GM21381 (cell line): Measurements from ENCODE around the gene EIF3D.
"Not testable (repeated sequence)": the region's sequence is repeated elsewhere in the genome, so short reads cannot be mapped to it uniquely, and the experiment has no call there.

Experiments
- ATAC-seq: cut with Tn5 transposase; IDR thresholded peaks from one replicate; pipeline ENCODE4 v1.9.1; 2021; ENCODE audit warnings: mild to moderate bottlenecking, moderate library complexity; ENCODE audit not compliant: unreplicated experiment

The EIF3D gene

DNA sequence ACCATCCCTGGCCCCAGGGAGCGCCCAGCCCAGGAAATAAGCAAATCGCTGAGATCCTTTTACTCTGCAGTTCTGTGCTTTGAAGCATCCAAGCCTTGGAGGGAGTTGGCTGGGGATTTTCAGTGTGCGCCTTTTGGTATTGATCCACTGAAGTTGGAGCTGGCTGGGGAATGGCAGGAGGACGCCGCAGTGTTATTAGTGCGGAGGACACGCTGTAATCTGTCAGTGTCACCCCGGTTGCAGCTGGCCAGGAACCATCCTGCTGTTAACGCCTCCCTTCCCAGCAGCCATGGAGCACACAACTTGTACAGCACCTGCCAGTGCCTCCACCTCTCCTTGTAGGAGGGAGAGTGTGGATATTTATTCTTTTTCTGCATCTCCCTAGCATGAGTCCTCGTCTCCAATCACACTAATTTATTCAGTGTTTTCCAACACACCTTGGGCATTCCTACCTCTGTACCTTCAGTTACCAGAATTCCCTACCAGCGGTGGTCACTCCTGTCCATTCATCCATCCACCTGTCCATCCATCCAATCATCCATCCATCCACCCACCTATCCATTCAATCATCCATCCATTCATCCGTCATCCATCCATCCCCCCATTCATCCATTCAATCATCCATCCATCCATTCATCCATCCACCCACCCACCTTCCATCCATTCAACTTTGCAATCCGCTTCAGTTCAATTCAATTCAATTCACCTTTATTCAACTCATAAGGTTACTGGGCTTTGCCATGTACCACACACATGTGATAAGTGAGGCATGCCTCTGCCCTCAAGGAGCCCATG lies 21.9 kb upstream of the EIF3D start:
- ATAC-seq, result no peak

DNA sequence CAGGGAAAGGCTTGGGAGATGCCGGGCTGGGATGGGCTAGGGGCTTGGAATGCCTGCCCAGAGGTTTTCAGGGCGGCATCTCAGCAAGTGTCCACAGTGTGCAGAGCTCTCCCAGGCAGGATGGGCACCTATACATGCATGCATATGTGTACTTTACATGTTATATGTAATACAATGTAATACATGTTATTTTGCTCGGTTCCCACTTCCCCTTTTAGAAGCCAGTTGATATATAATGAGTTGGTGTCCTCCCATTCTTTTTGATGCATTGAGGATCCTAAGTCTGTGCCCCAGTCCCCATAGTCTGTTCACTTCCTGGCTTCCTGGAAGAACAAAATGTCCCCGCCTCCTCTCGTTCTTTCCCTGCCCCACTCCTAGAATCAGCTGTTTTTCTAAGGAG lies 20.1 kb upstream of the EIF3D start:
- no peak for ATAC-seq

DNA sequence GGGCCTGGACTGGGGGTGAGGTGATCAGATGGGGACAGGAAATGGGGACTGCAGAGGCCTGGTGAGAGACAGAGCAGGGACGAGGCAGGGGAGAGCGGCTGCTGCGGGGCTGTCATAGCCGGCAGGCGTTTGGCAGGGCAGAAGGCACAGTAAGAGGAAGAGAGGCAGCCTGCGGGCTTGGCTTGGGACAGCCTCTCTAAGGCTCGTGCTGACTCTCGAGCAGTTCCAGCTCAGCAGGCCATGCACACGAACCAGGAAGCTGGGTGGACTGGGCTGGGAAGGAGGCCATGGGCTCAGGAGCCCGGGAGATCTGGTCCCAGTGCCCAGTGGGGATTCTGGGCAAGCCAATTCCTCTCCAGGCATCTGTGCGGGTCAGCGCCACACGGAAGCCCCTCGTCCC lies 19.6 kb upstream of the EIF3D start:
- ATAC-seq, result no peak

DNA sequence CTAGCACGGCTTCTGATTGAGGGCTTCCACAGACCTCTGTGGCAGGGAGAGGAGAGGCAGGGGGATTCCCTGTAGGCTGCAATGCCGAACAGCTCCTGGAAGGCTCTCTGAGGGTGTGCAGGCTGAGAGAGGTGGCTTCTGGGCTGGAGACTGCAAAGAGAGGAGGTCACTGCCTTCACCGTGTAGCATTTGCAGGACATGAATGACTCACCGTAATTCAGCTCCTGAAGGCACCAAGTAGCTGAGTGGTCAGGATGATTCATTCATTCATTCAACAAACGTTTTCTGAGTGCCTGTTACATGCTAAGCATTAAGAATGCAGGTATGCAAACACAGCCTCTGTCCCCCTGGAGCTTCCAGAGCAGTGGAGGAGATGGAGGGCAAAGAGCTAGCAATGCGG lies 18.0 kb upstream of the EIF3D start:
- no peak for ATAC-seq

DNA sequence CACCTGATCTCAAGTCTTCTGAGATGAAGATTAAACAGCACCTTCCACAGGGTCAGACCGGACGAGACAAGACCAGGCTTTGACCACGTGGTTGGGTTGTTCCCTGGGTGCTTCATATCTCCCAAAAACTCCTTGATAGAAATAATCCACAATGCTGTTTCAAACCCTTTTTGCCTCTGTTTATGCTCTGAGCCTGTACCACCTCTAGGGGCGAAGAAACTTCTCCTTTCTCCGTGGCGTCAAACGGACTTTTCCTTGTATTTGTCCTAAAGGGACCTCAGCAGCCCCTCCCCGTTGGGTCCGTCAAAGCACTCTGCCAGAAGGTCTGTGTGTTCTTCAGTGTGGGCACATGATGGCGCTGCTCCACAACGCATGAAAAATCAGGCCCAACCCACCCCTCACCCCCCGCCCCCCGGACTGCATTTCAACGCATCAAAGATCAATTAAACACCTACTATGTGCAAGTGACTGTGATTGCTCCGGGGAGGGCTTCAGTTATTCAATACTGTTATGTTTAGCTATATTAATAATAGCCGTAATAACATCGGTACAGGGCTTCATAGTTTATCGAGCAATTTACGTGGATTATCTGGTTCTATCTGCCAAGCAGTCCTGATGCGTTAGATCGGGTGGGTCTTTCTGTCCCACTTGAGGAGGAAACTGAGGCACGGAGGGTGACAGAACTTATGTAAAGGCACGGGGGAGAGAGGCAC lies 17.3 kb upstream of the EIF3D start:
- ATAC-seq, result no peak

DNA sequence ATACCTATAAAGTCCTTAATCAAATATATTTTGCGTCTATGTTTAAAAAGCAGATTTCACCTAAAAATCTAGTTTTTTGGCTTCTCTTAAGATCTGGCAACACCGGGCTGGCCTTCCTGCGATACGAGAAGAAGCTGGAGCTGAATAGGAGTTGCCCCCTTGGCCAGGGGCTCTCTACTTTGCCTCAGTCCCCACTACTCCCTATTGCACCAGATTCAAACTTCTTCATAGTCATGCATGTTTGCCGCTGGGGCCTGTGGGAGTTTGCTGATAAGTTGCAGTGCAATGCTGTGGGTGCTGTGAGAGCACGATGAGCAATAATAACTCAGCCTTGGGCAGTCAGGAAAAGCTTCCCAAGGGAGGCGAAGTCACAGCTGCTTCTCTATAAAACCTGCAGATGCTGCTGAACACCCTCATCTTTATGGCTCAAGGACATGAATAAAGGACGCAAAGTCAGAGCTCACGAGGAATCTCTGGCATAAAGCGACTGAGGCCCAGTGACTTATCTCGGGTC lies 15.2 kb upstream of the EIF3D start:
- ATAC-seq, result no peak

DNA sequence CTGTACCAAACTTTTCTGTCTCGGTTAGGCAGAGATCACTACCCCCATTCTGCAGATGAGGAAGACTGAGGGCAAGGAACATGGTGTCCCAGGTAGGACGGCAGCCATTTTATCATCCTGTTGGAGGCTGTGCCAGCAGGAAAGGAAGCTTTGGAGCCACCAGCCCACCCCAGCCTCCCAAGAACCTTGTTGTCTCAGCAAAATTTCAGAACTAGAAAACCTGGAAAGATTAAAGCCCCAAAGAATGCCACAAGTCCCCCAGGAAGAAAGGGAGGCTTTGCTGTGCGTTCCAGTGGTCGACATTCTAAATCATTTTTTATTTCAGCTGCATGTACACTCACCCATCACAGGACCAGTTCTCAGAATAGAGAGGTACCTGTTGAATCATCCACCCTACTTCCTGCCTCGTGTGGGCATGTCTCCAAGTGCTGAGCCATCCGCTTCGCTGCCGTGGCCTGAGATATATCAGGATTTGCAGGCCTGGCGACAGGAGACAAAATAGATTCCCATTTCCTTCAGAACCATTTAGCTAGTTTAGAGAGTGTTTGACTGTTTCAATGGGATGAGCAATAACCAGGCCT lies 13.0 kb upstream of the EIF3D start:
- ATAC-seq, result no peak

DNA sequence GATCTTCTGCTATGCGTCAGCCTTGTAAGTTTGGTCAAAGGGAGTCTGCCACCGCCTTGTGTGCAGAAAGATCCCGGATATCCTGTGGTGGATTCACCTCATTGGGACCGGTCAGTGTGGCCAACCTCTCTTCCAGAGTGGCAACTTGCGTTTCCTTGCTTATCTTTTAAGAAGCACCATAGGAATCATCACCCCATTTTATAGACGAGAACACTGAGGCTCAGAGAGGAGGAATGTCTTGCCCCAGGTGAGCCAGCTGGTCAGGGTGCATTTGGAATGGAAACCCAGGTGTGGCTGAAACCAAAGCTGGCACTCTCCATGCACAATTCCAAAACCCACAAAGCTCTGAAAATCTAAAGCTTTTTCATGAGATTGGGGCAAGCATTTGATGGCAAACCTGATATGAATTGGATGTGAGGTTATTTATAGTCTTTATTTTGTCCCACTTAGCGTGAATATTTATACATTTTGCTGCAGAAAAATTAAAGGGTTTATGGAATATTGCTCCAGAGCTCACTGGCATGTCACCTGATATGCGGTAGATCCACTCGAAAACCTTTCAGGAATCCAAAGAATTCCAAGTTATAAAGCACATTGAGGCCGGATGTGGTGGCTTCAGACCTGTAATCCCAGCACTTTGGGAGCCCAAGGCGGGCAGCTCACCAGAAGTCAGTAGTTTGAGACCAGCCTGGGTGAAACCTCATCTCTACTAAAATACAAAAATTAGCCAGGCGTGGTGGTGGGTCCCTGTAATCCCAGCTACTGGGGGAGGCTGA lies 12.1 kb upstream of the EIF3D start:
- no peak for ATAC-seq

DNA sequence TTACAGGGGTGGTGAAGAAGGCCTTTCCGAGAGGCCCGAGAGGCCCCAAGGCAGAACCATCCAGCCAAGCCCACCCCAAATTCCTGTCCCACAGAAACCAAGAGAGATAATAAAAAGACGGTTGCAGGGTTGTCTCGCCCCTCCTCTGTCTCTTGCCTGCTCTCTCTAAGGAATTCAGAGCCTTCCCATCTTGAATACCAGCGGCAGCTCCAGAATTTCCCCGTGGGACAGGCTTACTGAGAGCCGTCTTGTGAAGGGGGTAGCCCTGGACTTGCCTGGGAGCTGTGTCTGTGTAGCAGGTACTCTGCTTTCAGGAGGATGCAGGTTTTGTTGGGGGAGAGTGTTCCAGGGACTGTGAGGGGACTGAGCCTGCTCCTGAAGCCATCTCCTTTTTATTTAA lies 9.6 kb upstream of the EIF3D start:
- no peak for ATAC-seq

DNA sequence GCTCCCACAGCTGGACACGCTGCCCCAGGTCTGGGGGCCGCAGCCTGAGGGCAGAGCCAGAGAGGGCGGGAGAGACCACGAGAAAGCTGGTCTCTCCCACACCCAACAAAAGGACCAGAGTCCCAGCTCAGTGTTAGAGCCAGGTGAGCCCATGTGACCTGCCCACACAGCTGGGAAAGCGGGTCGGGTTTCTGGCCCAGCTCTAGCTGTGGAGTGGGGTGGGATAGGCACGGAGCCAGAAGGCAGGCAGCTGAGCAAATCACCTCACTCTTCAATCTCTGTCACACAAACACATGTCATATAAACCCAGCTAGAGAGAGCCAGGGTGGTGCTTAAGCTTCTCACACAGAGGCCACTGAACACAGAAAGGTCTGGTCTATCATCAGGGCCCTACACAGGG lies 7.8 kb upstream of the EIF3D start:
- ATAC-seq, result no peak

DNA sequence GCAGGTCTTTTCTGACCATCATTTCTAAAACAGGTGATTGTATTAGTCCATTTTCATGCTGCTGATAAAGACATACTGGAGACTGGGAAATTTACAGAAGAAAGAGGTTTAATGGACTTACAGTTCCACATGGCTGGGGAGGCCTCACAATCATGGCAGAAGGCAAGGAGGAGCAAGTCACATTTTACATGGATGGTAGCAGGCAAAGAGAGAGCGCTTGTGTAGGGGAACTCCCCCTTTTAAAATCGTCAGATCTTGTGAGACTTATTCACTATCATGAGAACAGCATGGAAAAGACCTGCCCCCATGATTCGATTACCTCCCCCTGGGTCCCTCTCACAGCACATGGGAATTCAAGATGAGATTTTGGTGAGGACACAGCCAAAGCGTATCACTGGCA lies 4.4 kb upstream of the EIF3D start:
- not testable (repeated sequence) for ATAC-seq

DNA sequence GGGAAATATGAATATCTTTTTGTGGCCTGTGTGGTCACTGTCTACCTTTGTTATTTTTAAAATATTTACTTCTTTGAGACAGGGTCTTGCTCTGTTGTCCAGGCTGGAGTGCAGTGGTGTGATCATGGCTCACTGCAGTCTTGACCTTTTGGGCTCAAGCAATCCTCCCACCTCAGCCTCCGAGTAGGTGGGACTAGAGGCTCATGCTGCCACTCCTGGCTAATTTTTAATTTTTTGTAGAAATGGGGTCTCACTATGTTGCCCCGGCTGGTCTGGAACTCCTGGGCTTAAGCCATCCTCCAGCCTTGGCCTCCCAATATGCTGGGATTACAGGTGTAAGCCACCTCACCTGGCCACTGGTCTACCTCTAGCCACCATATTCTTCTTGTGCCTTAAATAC lies 3.5 kb upstream of the EIF3D start:
- ATAC-seq, result no peak

DNA sequence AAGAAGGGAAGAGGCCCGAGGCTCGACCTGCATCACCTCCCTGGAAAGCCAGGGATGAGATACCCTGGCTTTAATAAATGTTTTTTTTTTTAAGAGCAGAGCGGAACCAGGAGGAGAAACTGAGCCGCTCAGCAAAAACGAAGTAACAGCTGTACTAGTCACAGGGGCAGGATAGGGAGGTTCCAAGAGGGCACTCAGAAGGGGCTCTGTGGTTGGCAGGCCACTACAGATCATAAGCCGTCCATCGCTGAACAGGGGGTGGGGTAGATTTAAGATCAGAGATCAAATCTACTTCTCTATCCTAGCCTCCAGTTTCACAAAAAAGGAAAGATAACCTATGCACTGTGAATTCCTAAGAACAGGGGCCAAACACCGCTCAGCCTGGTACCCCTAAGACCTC lies 625 bp downstream of the EIF3D start:
- no peak for ATAC-seq

DNA sequence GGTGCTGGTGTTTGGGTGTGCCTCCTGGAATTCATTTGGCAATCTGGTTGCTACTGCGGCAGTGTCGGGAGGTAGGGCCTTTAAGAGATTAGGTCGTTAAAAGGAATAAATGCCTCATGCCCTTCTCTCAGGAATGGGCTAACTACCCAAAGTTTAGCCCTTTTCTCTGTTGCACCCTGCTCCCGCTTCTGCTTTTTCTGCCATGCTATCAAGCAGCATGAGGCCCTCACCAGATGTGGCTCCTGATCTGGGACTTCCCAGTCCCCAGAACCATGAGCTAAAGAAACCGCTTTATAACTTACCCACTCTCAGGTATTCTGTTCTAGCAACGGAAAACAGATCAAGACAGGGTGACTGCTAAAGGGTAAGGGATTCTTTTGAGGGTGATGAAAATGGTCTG lies 6.3 kb downstream of the EIF3D start:
- ATAC-seq, result no peak

DNA sequence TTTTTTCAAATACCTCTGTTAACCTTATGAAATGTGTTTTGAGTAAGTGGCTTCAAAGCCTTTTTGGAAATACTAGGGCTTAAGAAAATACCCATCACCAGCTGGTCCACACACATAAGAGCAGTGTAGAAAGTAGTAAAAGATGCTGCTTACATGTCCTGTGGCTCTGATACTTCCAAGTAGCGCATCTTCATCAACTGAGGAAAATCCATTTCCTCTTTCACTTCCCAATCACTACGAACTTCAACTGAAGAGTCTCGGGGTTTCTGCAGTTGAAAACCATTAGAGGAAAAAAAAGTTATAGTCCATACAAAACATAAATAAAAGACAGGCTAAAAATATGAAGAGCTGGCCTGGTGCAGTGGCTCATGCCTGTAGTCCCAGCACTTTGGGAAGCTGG lies 8.5 kb downstream of the EIF3D start:
- ATAC-seq, result no peak

DNA sequence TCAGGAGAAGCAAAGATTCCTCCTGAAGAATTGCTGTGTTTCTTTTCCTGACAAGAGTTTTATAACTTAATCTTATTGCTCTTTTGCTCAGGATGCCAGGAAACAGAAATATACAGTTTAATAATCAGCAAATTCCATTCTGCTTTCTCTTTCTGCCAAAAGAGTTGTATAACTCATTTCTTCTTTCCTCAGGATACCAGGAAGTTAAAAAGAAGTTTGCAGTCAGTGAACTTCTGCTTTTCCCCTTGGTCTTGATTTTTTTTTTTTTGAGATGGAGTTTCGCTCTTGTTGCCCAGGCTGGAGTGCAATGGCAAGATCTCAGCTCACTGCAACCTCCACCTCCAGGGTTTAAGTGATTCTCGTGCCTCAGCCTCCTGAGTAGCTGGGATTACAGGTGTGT lies 9.1 kb downstream of the EIF3D start:
- ATAC-seq, result not testable (repeated sequence)

DNA sequence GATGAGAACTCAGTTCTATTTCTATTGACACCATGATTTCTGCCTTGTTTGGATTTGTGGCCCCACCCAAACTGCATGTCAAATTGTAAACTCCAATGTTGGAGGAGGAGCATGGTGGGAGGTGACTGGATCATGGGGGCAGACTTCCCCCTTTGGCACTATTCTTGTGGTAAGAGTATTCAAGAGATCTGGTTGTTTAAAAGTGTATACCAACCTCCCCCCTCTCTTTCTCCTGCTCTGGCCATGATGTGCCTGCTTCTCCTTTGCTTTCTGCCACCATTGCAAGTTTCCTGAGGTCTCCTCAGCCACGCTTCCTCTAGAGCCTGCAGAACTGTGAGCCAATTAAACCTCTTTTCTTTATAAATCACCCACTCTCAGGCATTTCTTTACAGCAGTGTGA lies 14.2 kb downstream of the EIF3D start:
- ATAC-seq, result no peak

DNA sequence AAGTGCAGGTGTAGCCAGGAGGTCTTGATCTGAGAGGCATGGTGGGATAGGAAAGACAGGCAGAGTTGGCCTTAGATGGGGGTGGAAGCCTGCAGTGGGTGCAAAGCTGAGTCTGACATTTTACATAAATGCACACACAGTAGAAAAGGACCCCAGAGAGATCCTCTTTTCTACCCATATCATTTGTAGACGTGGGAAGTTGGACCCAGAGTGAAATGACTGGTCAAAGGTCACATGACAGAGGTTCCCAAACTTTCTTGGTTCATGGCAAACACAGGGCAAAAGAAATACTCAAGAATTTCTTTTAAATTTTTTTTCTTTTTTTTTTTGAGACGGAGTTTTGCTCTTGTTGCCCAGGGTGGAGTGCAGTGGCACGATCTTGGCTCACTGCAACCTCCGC lies 16.0 kb downstream of the EIF3D start:
- no peak for ATAC-seq

DNA sequence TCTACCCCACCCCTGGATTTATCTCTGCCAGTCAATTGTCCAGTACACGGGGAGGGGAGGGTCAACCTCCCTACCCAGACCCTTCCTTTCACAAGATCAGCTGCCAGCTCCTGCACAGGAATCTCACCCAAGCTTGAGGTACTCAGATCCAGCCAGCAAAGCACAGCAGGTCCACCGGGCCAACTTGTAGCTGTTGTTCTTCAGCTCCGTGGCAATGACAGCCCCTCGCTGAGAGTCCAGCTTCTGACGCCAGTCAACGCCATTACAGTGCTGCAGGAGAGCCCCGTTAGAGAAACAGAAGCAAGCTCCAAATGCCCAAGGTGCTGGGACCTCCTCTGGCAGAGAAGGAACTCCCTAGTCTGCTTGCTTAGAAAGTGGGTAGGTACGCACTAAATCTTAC lies 16.6 kb downstream of the EIF3D start:
- no peak for ATAC-seq

DNA sequence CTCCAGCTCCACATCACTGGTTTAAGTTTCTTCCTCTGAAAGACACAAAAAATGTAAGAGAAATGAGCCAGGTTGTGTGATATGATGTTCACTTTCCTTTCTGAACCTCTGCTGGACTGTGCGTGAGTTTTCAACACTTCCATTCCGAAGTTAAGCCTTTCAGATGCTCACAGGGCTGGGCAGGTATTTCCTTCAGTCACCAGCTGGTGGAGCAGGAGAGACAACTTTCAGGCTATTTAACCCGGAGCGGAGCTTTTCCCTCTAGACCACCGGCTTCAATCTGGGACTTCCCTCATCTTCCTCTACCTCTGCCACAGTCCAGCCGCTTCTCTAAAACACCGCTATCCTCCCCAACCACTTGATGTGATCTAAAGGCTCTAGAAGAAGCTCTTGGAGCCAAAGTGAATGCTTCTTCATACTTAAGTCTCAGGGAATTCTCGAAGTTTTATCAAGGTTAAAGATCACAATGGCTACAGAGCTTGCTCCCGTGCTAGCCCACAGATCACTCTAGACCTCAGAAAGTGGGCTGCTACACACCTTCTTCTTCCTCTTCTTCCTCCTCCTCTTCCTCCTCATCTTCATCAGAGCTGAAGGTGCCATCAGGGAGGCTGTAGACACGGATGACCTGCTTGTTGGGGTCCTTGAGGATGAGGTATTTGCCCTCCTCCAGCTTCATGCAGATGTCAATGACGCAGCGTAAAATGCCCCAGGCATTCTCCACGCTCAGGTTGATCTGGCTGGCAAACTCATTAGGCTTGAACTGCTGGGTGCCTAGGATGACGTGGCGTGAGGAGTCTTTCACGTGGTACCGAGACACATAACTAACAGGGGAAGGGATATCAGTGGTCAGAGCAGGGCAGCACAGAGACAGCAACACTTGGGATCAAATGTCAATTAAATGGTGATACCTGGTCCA lies 17.7 kb downstream of the EIF3D start:
- no peak for ATAC-seq
